ENCODE results near the gene ZNF385A.

ZNF385A gene

DNA sequence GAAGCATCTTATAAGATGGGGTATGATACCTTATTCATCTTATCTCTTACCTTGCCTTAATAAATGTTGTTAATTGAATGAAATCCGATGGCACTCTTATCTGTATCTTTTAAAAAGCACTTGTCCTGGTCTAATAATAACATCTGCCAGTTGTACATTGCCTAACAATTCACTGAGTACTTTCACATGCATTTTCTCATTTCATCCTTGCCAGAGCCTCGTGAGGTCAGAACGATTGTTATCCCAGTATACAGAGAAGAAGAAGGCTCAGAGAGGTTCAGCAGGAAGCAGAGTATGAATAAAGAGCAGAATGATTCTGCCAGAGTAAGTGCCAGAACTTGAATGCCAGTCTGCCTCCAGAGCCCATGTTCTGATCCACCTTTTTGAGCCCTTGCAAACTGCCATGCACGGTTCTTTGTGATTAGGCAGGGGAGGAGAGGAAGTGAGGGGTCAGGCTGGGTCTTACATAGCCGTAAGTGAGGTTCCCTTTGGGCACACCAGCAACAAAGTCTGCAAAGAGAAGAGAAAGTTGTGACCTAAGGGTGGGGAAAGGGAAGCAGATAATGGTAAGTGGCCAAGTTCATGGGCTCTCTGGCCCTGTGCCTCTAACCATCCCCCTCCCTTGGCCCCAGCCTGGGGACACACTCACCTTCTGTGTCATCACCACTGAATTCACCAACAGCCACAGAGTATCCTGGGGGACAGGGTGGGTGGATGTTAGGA lies 22.8 kb upstream of the ZNF385A start:
- no peak for DNase-seq (ENCODE audit: low spot score)
- Mint-ChIP-seq H3K27ac (peak overlapping the region; percentile 34), H3K9me3 (no peaks in the 10 kb centered on the region), H3K4me3 (no peak overlapping the region), H3K27me3 (ENCODE audit: low read depth) (no peaks in the 10 kb centered on the region), H3K4me1 (ENCODE audit: low read depth) (peaks cover 25% of the 10 kb centered on the region), H3K36me3 (ENCODE audit: low read depth) (peaks cover 66% of the 10 kb centered on the region)

DNA sequence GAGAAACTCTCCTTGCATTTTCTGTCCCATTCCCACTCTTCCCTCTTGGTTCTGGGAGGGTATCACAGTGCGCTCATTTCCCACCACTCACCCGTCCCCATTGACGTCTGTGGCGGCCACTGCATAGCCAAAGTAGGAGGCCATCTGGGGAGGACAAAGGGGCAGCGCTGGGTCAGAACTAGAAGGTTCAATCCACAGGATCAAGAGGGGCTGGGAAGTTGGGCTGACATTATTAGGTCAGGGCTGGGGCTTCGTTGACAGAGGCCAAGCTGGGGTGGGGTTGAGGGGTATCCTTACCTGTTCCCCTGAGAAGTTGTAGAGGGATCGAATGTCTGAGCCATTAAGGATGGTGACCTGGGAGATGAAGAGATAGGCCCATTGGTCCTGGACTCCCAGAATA lies 21.0 kb upstream of the ZNF385A start:
- no peaks in the 10 kb centered on the region for H3K27me3 Mint-ChIP-seq (ENCODE audit: low read depth)
- H3K4me3 Mint-ChIP-seq, result no peak overlapping the region
- H3K27ac Mint-ChIP-seq, result no peak overlapping the region
- H3K9me3 Mint-ChIP-seq, result no peaks in the 10 kb centered on the region
- peaks cover 14% of the 10 kb centered on the region for H3K4me1 Mint-ChIP-seq (ENCODE audit: low read depth)
- H3K36me3 Mint-ChIP-seq (ENCODE audit: low read depth), result peaks cover 71% of the 10 kb centered on the region
- no peak for DNase-seq (ENCODE audit: low spot score)

DNA sequence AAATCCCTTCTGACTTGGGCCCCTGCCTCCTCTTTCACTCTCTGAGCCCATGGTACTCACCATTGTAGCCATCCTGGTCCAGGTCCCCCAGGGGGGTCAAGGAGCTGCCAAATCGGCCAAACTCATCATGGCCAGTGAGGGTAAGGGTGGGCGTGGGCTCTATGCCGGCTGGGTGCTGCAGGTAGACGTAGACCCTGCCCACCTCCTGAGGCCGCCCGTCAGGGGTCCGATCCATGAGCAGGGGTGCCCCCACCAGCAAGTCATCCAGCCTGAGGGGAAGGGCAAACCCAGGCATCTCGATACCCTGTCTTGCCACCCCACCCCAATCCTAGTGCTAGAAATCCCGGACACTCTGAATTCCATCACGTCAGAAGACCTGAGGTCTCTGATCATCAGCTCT lies 20.6 kb upstream of the ZNF385A start:
- peaks cover 75% of the 10 kb centered on the region for H3K36me3 Mint-ChIP-seq (ENCODE audit: low read depth)

DNA sequence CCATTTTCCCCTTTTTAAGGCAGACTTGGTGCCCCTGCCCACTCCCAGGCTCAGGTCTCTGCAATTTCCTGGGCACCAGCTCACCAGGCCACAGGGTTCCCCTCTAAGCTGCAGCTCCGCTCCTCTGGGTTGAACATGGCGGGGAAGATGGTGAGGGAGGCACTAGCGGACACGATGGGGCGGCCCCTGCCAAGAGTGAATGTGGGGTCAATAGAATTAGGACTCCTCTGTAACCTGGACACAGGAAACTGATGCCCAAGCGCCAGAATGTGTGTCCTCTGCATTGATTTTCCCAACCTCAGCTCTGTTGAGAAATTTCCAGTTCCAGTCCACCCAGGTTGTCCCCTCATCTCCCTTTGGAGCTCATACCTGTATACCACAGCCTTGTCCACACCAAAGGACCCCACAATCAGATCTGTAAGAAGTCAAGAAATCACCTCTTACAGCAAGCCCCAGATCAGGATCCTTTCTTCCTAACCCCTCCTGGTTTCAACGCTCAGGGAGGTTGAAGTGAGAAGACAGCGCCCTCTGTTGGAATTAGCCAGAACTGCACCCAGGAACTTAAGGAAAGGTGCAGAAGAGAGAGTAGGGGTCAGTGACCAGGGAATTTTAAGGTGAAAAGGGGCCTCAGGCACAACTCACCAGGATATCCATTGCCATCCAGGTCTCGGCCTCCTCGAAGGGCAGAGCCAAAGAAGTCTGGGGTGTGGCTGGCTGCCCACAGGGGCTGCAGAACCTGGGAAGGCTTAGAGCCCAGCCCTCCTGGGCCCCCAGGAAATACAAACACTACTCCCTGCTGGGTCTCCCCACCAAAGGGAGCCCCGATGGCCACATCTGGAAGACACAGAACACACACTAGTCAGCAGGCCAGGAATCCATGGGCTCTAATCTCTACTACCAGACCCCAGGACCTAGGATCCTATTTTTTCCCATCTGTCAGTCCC lies 19.8 kb upstream of the ZNF385A start:
- Mint-ChIP-seq H3K4me1 (ENCODE audit: low read depth) (peaks cover 15% of the 10 kb centered on the region), H3K36me3 (ENCODE audit: low read depth) (peaks cover 78% of the 10 kb centered on the region), H3K9me3 (no peaks in the 10 kb centered on the region), H3K27ac (peak overlapping the region; percentile 27), H3K27me3 (ENCODE audit: low read depth) (no peaks in the 10 kb centered on the region), H3K4me3 (no peak overlapping the region)
- no peak for DNase-seq (ENCODE audit: low spot score)

More for the DNA sequence above, 20.6 kb upstream of the ZNF385A start:
- no peak overlapping the region for H3K27ac Mint-ChIP-seq
- peaks cover 14% of the 10 kb centered on the region for H3K4me1 Mint-ChIP-seq (ENCODE audit: low read depth)
- H3K9me3 Mint-ChIP-seq, result no peaks in the 10 kb centered on the region
- no peak for DNase-seq (ENCODE audit: low spot score)
- no peak overlapping the region for H3K4me3 Mint-ChIP-seq
- H3K27me3 Mint-ChIP-seq (ENCODE audit: low read depth), result no peaks in the 10 kb centered on the region

DNA sequence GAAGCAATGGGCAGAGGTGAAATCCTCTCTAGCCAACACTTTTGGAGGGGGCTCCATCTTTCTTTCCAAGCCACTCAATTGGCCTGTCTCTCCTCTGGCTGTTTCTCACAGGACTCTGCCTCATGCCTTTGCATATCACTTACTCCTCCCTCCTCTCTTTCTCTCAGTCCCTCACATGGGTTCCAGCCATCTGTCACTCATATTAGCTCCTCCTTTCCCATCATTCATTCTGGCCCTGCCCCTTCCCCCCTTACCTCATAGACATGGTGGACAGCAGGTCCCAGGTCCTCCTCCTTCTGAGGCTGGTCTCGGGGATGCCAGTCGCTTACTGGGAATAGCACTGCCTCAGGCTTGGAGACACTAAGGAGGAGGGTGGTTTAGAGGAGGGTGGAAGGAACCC lies 16.6 kb upstream of the ZNF385A start:
- Mint-ChIP-seq H3K27ac (peak overlapping the region; percentile 13), H3K36me3 (ENCODE audit: low read depth) (peaks cover 78% of the 10 kb centered on the region)

DNA sequence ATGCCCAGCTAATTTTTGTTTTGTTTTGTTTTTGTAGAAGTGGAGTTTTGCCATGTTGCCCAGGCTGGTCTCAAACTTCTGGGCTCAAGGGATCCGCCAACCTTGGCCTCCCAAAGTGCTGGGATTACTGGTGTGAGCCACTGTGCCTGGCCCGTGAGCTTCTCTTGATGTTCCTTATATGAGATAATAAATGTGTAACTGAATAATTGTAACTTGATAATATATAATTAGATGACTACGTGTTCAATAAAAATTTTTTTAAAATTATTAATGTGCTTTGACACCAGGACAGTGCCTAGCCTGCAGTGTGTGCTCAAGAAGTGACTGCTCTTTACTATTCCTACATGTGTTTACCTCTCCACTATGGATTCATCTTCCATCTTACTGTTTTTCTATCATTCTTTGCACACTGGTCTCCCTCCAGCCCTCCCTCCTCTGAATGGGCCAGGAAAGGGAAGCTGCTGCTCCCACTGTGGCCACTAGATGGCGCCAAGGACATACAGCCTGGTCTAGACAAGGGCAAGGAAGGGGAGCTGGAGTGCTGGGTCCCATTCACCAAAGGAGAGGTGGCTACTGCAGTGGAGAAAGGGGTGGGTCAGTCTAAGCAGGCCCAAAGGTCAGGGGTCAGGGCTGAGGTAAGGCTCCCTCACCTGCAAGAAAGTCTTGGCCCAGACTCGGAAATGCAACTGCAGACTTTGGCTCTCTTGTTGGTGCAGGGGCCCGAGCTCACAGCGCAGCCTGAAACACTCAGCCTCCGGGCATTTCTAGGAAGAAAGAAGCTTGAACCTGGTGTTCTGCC lies 14.7 kb upstream of the ZNF385A start:
- DNase-seq (ENCODE audit: low spot score), result peak; percentile 77
- Mint-ChIP-seq H3K4me1 (ENCODE audit: low read depth) (peaks cover 9% of the 10 kb centered on the region), H3K9me3 (no peaks in the 10 kb centered on the region), H3K27me3 (ENCODE audit: low read depth) (no peaks in the 10 kb centered on the region), H3K4me3 (no peak overlapping the region), H3K27ac (peak overlapping the region; percentile 64), H3K36me3 (ENCODE audit: low read depth) (peaks cover 78% of the 10 kb centered on the region)

More for the DNA sequence above, 16.6 kb upstream of the ZNF385A start:
- peaks cover 8% of the 10 kb centered on the region for H3K4me1 Mint-ChIP-seq (ENCODE audit: low read depth)
- H3K27me3 Mint-ChIP-seq (ENCODE audit: low read depth), result no peaks in the 10 kb centered on the region
- no peak overlapping the region for H3K4me3 Mint-ChIP-seq
- DNase-seq (ENCODE audit: low spot score), result no peak
- no peaks in the 10 kb centered on the region for H3K9me3 Mint-ChIP-seq

DNA sequence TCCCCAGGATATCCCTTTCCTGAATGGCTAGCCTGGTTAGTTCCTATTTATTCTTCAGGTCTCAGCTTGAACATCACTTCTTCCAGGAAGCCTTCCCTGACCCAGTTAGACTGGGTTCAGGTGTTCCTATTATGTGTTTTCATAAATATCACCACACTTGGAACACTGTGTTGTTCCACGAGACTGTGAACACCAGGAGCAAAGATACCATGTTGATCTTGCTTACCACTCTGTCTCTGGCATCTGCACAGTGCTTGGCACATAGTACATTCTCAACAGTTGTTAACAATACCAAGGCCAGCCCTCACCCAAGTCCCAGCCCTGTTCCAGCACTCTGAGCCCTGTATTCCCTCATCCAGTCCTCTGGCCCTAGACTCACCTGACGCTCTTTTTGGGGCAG lies 13.7 kb upstream of the ZNF385A start:
- no peak for DNase-seq (ENCODE audit: low spot score)
- no peaks in the 10 kb centered on the region for H3K27me3 Mint-ChIP-seq (ENCODE audit: low read depth)
- no peak overlapping the region for H3K4me3 Mint-ChIP-seq
- peaks cover 74% of the 10 kb centered on the region for H3K36me3 Mint-ChIP-seq (ENCODE audit: low read depth)
- H3K4me1 Mint-ChIP-seq (ENCODE audit: low read depth), result peaks cover 16% of the 10 kb centered on the region
- H3K9me3 Mint-ChIP-seq, result no peaks in the 10 kb centered on the region
- no peak overlapping the region for H3K27ac Mint-ChIP-seq

DNA sequence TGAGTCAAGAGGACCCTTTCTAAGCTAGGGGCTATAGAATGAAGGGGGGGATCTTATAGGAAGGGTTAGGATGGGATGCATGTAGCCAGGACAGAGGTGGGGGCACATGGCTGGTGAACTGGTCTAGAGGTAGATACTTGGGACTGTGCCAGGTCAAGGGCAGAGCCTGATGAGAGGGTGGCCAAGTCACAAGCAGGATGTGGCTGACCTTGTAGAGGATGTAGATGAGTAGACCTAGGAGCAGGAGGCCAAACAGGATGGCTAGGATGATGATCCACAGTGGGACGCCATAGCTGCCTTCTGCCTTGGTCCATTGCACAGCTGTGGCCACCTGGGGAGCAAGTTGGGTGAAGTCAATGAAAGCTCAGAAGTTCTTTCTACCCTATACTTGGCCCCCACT lies 12.6 kb upstream of the ZNF385A start:
- H3K36me3 Mint-ChIP-seq (ENCODE audit: low read depth), result peaks cover 73% of the 10 kb centered on the region
- no peaks in the 10 kb centered on the region for H3K9me3 Mint-ChIP-seq
- no peak overlapping the region for H3K4me3 Mint-ChIP-seq
- DNase-seq (ENCODE audit: low spot score), result no peak
- H3K4me1 Mint-ChIP-seq (ENCODE audit: low read depth), result peaks cover 16% of the 10 kb centered on the region
- no peaks in the 10 kb centered on the region for H3K27me3 Mint-ChIP-seq (ENCODE audit: low read depth)
- H3K27ac Mint-ChIP-seq, result no peak overlapping the region

DNA sequence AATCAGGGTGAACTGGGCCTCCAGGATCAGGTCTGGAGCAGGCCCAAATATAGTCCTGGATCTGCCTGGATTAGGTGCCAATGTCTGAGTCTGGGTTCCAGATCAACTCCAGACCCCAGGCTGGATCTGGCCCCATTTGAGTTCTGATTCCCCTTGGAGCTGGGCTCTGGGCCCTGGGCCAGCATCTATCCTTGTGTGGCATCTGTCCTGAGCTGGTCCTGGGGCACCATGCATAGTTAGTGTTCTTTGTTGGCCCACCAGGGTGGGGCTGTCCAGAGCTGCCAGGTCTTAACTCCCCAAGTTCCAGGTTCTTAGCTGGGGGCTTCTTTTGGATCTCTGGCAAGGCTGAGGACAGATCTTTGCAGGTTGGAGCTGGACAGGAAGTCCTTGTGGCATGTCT lies 11.0 kb upstream of the ZNF385A start:
- DNase-seq (ENCODE audit: low spot score), result no peak
- Mint-ChIP-seq H3K27ac (no peak overlapping the region), H3K4me1 (ENCODE audit: low read depth) (peaks cover 22% of the 10 kb centered on the region), H3K9me3 (no peaks in the 10 kb centered on the region), H3K4me3 (no peak overlapping the region), H3K36me3 (ENCODE audit: low read depth) (peaks cover 67% of the 10 kb centered on the region), H3K27me3 (ENCODE audit: low read depth) (no peaks in the 10 kb centered on the region)

DNA sequence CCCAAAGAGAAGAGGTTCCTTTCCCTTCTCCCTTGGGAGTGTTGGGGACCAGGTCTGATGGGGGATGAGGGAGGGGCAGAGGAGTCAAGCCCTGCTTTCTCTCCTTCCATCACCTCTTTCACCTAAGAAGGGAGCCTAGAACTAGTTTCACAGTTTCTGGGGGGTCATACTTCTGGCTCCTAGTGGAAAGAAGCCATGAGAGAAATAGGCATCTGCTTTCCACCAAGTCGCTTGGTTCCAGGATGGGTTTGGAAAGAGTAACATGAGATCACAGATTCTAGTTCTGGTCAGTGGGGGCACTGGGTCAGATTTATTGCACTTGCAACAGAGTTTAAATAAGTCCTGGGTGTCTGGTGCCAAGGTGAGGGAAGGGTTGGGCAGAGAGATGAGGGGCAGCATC lies 10.5 kb upstream of the ZNF385A start:
- Mint-ChIP-seq H3K9me3 (no peaks in the 10 kb centered on the region), H3K27ac (no peak overlapping the region), H3K4me1 (ENCODE audit: low read depth) (peaks cover 22% of the 10 kb centered on the region), H3K36me3 (ENCODE audit: low read depth) (peaks cover 62% of the 10 kb centered on the region), H3K27me3 (ENCODE audit: low read depth) (no peaks in the 10 kb centered on the region), H3K4me3 (no peak overlapping the region)
- DNase-seq (ENCODE audit: low spot score), result no peak

DNA sequence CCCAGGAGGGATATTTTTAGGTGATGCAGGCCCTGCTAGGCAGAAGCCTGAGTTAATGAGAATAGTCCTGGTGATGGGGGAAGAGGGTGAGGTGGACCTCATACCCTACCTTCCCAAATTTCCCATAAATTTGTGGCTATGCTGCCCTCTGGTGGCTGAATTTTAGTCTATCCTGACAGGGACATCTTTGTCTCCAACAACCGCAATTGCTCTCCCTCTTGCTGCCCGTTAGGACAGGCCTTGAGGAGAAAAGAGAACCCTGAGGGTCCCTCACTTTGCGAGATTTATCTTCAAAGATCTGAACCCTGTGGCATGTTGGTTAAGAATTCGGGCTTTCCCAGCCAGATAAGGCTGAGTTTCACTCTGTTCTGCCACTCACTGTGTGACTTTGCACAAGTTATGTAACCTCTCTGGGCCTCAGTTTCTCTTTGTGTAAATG lies 9.8 kb upstream of the ZNF385A start:
- Mint-ChIP-seq H3K4me1 (ENCODE audit: low read depth) (peaks cover 21% of the 10 kb centered on the region), H3K4me3 (no peak overlapping the region), H3K27ac (no peak overlapping the region)

DNA sequence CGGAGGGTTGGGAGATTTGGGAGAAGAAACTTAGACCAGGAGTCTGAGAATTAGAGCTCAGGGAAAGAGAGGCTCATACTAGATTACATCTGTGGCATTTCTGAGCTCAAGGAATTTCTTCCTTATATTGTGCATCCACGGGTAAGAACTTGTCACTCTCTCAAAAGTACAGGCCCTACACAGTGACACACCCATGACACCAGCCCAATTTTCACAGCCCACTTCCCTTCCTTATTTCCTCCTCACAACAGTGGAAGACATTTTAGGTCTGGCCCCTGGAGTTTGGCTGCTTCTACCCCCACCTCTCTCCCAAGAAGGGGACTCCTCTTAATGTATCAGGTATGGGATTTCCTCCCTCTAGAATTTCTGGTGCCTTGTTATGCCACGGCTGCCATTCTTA lies 9.2 kb upstream of the ZNF385A start:
- Mint-ChIP-seq H3K36me3 (ENCODE audit: low read depth) (peaks cover 55% of the 10 kb centered on the region), H3K4me1 (ENCODE audit: low read depth) (peaks cover 19% of the 10 kb centered on the region), H3K4me3 (no peak overlapping the region), H3K27me3 (ENCODE audit: low read depth) (no peaks in the 10 kb centered on the region), H3K9me3 (no peaks in the 10 kb centered on the region), H3K27ac (no peak overlapping the region)
- no peak for DNase-seq (ENCODE audit: low spot score)

More for the DNA sequence above, 9.8 kb upstream of the ZNF385A start:
- H3K36me3 Mint-ChIP-seq (ENCODE audit: low read depth), result peaks cover 58% of the 10 kb centered on the region
- H3K9me3 Mint-ChIP-seq, result no peaks in the 10 kb centered on the region
- DNase-seq (ENCODE audit: low spot score), result no peak
- H3K27me3 Mint-ChIP-seq (ENCODE audit: low read depth), result no peaks in the 10 kb centered on the region

DNA sequence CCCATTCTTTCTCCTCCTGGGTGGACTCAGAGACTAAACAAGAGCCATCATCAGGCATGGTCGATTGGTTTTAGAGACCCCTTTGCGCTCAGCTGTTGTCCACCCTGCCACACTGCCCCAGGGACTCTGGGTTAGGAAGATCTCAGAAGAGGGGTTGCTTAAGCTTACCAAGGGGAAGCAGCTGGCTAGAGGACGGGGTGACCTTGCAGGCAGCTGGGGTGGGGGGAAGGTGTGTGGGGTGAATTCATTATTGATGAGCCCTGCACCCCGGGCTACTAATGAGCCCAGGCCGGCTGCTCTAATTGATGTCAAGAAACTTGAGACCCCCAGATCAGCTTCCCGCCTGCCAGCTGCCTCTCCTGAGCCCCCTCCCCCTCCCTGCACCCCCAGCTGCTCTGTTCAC lies 8.7 kb upstream of the ZNF385A start:
- Mint-ChIP-seq H3K36me3 (ENCODE audit: low read depth) (peaks cover 50% of the 10 kb centered on the region), H3K9me3 (no peaks in the 10 kb centered on the region), H3K27ac (no peak overlapping the region), H3K27me3 (ENCODE audit: low read depth) (no peaks in the 10 kb centered on the region), H3K4me3 (no peak overlapping the region), H3K4me1 (ENCODE audit: low read depth) (peaks cover 19% of the 10 kb centered on the region)
- no peak for DNase-seq (ENCODE audit: low spot score)

Data from T-helper 2 cell treated with Interferon-gamma antibody and Interleukin-4, amounts not matched to agents 5 μg/mL and 100 μg/mL, for 36 hours (primary cell).